Measurements from ENCODE around the gene TNRC18.

TNRC18 gene

DNA sequence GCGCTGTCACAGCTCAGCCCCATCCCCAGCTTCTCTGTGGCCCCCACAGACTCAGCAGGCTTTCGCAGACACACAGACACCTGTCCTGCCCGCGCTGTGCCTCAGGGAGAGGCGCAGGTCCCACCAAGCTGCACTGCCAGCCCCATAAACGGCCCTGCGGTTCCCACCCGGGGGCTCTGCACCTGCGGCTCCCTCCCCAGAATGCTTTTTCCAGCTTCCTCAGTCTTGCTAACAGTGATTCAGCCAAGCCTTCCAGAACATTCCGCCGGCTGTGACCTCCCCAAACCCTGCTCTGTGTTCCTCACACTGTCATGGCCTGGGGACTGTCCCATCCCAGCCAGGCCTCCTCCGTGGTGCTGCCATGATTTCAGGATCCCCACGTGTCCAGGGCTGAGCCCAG lies 27.8 kb upstream of the TNRC18 start:
- Histone ChIP-seq H3K27ac (ENCODE audit: low read depth, low read length) (no peak overlapping the region), H3K4me3 (ENCODE audit: low read depth in 1 of 5, low read length in 5 of 5) (no peak overlapping the region)

DNA sequence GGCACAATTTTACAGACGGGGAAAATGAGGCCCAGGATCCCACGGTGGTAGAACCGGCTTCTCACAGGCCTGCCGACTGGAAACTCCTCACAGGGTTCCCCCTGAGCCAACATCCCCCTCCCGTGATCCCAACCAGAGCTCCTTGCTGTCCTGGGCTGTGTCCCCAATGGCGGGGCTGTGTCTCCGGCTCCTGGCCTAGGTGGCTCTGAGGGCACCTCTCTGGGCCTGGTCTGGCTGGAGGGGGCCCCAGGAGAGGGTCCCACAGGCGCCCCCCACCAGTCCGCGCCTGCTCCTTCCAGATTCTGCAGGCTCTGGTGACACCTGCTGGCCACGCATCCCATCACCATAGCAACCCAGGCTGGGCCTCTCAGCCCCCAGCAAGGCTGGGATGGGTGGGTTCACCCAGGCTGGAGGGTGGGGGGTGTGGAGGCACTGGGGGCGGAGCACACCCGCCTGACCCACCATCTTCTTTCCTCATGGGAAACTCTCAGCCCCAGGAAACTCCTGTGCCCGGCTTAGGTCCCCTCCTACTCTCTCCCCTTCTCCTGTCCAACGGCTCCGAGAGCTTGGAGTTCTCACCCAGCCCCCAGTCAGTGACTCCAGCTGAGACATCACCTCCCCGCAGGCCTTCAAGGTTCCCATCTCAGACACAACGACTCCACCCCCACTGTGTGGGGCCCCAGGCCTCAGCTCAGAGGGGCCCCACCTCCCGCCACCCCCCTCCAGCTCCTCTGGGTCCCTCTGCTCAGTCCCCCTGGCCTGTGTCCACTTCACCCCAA lies 27.1 kb upstream of the TNRC18 start:
- Histone ChIP-seq H3K9ac (ENCODE audit: low read length in 5 of 5) (no peak overlapping the region), H3K9me3 (ENCODE audit: control insufficient read depth in 5 of 5, low read length in 5 of 5) (no peaks in the 10 kb centered on the region), H3K36me3 (ENCODE audit: control insufficient read depth in 5 of 5, insufficient read depth in 5 of 5, low read length in 5 of 5) (no peaks in the 10 kb centered on the region), H3K4me3 (ENCODE audit: low read depth in 1 of 5, low read length in 5 of 5) (no peak overlapping the region), H3K27me3 (ENCODE audit: control insufficient read depth in 5 of 5, insufficient read depth in 4 of 5, low read length in 5 of 5) (no peaks in the 10 kb centered on the region), H3K27ac (ENCODE audit: low read depth, low read length) (no peak overlapping the region), H3K4me1 (ENCODE audit: control insufficient read depth in 5 of 5, insufficient read depth in 5 of 5, low read length in 5 of 5) (peaks cover 0 to 4% (median 0%) of the 10 kb centered on the region in 5 donors)

More for the DNA sequence above, 27.8 kb upstream of the TNRC18 start:
- no peaks in the 10 kb centered on the region for H3K9me3 ChIP-seq (ENCODE audit: control insufficient read depth in 5 of 5, low read length in 5 of 5)
- H3K36me3 ChIP-seq (ENCODE audit: control insufficient read depth in 5 of 5, insufficient read depth in 5 of 5, low read length in 5 of 5): no peaks in the 10 kb centered on the region
- no peak overlapping the region for H3K9ac ChIP-seq (ENCODE audit: low read length in 5 of 5)
- no peaks in the 10 kb centered on the region for H3K27me3 ChIP-seq (ENCODE audit: control insufficient read depth in 5 of 5, insufficient read depth in 4 of 5, low read length in 5 of 5)
- H3K4me1 ChIP-seq (ENCODE audit: control insufficient read depth in 5 of 5, insufficient read depth in 5 of 5, low read length in 5 of 5): peaks cover 0 to 3% (median 0%) of the 10 kb centered on the region in 5 donors

DNA sequence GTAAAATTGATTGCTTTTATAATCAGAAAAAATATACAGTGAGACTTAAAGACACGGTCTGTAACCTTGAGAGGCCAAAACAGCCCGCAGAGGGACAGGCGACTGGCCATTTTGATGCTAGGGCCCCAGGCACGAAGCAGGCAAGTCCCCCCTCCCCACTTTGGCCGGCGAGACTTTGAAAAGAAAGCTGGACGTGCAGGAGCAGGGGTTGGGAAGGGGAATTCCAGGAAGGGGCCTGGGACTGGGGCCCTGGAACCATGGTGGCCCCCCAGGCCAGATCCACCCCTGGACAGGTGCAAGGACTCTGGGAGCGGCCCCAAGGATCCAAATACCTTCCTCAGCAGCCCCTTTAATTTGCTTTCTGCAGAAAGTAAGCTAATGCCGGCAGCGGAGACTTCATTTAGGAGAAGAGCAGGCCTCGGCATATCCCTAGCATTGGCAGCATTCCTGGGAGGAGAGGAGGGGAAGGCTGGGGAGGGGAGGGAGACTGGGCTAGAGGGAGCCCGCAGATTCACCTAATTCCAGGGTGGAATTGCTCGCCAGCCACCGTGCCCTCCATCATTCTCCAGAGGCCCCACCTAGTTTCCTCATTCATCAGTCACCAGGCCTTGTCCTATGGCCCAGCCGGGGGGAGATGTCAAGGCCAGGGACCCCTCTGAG lies 24.9 kb upstream of the TNRC18 start:
- H3K9ac ChIP-seq (ENCODE audit: low read length in 5 of 5): no peak overlapping the region
- peaks cover 0 to 4% (median 0%) of the 10 kb centered on the region in 5 donors for H3K4me1 ChIP-seq (ENCODE audit: control insufficient read depth in 5 of 5, insufficient read depth in 5 of 5, low read length in 5 of 5)
- no peaks in the 10 kb centered on the region for H3K27me3 ChIP-seq (ENCODE audit: control insufficient read depth in 5 of 5, insufficient read depth in 4 of 5, low read length in 5 of 5)
- no peaks in the 10 kb centered on the region for H3K36me3 ChIP-seq (ENCODE audit: control insufficient read depth in 5 of 5, insufficient read depth in 5 of 5, low read length in 5 of 5)
- no peaks in the 10 kb centered on the region for H3K9me3 ChIP-seq (ENCODE audit: control insufficient read depth in 5 of 5, low read length in 5 of 5)
- no peak overlapping the region for H3K27ac ChIP-seq (ENCODE audit: low read depth, low read length)
- no peak overlapping the region for H3K4me3 ChIP-seq (ENCODE audit: low read depth in 1 of 5, low read length in 5 of 5)

DNA sequence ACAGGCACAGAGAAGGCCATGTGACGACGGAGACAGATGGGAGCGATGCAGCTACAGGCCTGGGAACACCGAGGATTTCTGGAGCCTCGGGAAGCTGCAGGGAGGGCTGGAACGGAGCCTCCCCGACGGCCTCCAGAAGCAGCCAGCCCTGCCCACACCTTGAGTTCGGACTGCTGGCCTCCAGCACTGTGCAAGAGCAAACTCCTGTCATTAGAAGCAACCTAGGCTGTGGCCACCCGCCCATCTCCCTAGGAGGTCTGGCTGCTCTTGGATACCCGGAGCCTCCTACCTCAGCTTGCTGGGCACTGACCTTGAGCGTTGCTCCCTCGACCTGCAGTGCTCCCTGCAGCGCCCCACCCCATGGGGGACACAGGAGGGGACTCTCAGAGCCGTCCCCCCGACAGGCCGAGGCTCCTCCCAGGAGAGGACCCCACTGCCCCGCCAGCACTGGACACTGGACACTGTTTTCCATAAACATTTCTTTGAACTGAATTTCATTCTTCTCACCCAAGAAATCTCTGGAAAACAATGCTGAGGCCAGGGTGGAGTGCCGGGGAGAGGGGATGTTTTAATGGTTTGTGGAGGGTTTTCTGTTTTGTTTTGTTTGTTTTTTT lies 22.5 kb upstream of the TNRC18 start:
- H3K9ac ChIP-seq (ENCODE audit: low read length in 5 of 5): no peak overlapping the region
- no peak overlapping the region for H3K4me3 ChIP-seq (ENCODE audit: low read depth in 1 of 5, low read length in 5 of 5)
- no peaks in the 10 kb centered on the region for H3K9me3 ChIP-seq (ENCODE audit: control insufficient read depth in 5 of 5, low read length in 5 of 5)
- H3K4me1 ChIP-seq (ENCODE audit: control insufficient read depth in 5 of 5, insufficient read depth in 5 of 5, low read length in 5 of 5): peaks cover 0 to 10% (median 3%) of the 10 kb centered on the region in 5 donors
- no peaks in the 10 kb centered on the region for H3K27me3 ChIP-seq (ENCODE audit: control insufficient read depth in 5 of 5, insufficient read depth in 4 of 5, low read length in 5 of 5)
- H3K36me3 ChIP-seq (ENCODE audit: control insufficient read depth in 5 of 5, insufficient read depth in 5 of 5, low read length in 5 of 5): no peaks in the 10 kb centered on the region
- no peak overlapping the region for H3K27ac ChIP-seq (ENCODE audit: low read depth, low read length)

DNA sequence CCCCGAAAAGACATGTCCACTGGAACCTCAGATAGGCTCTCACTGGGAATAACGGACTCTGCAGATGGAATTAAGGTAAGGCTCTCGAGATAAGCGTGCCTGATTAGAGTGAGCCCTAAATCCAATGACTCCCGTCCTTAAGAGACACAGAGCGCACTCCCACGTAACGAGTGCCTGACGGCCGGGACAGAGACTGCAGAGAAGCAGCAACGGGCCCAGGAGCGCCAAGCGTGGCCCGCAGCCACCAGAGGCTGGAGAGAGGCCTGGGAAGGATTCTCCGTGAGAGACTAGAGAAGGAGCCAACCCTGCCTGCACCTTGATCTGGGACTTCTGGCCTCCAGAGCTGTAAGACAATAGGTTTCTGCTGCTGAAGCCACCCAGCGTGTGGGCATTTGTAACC lies 20.0 kb upstream of the TNRC18 start:
- Histone ChIP-seq H3K27me3 (ENCODE audit: control insufficient read depth in 5 of 5, insufficient read depth in 4 of 5, low read length in 5 of 5) (no peaks in the 10 kb centered on the region), H3K4me1 (ENCODE audit: control insufficient read depth in 5 of 5, insufficient read depth in 5 of 5, low read length in 5 of 5) (peaks cover 0 to 16% (median 6%) of the 10 kb centered on the region in 5 donors), H3K36me3 (ENCODE audit: control insufficient read depth in 5 of 5, insufficient read depth in 5 of 5, low read length in 5 of 5) (no peaks in the 10 kb centered on the region), H3K9me3 (ENCODE audit: control insufficient read depth in 5 of 5, low read length in 5 of 5) (no peaks in the 10 kb centered on the region), H3K4me3 (ENCODE audit: low read depth in 1 of 5, low read length in 5 of 5) (no peak overlapping the region), H3K9ac (ENCODE audit: low read length in 5 of 5) (no peak overlapping the region), H3K27ac (ENCODE audit: low read depth, low read length) (no peak overlapping the region)

DNA sequence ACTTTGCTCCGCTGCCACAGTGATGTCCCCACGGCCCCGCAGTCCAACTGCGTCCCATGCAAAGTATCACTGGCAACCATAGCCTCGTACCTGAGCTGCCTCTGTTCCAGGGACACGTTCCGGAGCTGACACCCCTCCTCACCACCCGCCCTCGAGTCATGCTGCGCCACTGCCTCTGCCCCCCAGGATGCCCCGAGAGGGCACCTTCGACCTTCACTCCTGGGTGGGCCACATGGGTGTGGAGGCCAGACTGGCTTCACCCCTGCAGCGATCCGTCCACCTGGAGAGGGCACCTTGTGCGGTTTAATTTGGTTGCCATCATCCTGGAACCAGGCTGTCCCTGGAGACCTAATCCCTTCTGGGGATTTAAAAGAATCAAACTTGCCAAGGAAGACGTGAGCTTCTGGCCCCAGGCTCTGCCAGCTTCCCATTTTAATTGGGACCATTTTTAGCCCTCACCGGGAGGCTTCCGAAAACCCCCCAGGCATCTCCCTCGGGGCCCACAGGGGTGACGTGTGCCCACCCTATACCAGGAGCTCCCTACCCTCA lies 19.2 kb upstream of the TNRC18 start:
- H3K36me3 ChIP-seq (ENCODE audit: control insufficient read depth in 5 of 5, insufficient read depth in 5 of 5, low read length in 5 of 5): no peaks in the 10 kb centered on the region
- H3K9ac ChIP-seq (ENCODE audit: low read length in 5 of 5): no peak overlapping the region
- H3K27me3 ChIP-seq (ENCODE audit: control insufficient read depth in 5 of 5, insufficient read depth in 4 of 5, low read length in 5 of 5): no peaks in the 10 kb centered on the region
- H3K9me3 ChIP-seq (ENCODE audit: control insufficient read depth in 5 of 5, low read length in 5 of 5): peaks cover 0 to under 1% (median 0%) of the 10 kb centered on the region in 5 donors
- peaks cover 0 to 16% (median 6%) of the 10 kb centered on the region in 5 donors for H3K4me1 ChIP-seq (ENCODE audit: control insufficient read depth in 5 of 5, insufficient read depth in 5 of 5, low read length in 5 of 5)
- H3K4me3 ChIP-seq (ENCODE audit: low read depth in 1 of 5, low read length in 5 of 5): no peak overlapping the region
- no peak overlapping the region for H3K27ac ChIP-seq (ENCODE audit: low read depth, low read length)

DNA sequence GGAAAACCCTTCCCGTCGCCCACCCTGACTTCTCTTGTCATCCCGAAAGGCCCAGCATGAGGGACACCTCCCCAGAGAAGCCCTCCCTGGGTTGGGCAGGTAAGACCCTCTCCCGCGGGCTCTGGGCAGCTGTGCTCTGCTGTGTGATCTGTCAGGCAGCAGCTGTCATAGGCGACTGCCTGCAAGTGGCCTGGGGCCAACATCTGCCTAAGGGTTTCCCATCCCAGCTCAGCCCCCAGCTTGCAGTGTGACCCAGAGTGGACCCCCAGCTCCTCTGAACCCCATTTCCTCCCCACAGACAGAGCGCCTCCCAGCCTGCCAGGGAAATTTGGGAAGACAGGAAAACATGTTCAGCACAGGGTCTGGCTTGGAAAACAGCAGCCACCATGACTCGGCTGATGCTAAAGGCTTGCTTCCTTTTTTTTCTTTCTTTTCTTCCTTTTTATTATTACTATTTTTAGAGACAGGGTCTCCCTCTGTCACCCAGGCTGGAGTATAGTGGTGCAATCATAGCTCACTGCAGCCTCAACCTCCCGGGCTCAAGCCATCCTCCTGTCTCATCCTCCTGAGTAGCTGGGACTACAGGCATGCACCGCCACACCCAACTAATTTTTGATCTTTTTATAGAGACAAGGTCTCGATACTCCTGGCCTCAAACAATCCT lies 18.3 kb upstream of the TNRC18 start:
- peaks cover 0 to 7% (median 6%) of the 10 kb centered on the region in 5 donors for H3K9me3 ChIP-seq (ENCODE audit: control insufficient read depth in 5 of 5, low read length in 5 of 5)
- H3K36me3 ChIP-seq (ENCODE audit: control insufficient read depth in 5 of 5, insufficient read depth in 5 of 5, low read length in 5 of 5): no peaks in the 10 kb centered on the region
- H3K27ac ChIP-seq (ENCODE audit: low read depth, low read length): no peak overlapping the region
- no peak overlapping the region for H3K9ac ChIP-seq (ENCODE audit: low read length in 5 of 5)
- H3K27me3 ChIP-seq (ENCODE audit: control insufficient read depth in 5 of 5, insufficient read depth in 4 of 5, low read length in 5 of 5): no peaks in the 10 kb centered on the region
- H3K4me3 ChIP-seq (ENCODE audit: low read depth in 1 of 5, low read length in 5 of 5): no peak overlapping the region
- H3K4me1 ChIP-seq (ENCODE audit: control insufficient read depth in 5 of 5, insufficient read depth in 5 of 5, low read length in 5 of 5): peaks cover 0 to 16% (median 6%) of the 10 kb centered on the region in 5 donors

DNA sequence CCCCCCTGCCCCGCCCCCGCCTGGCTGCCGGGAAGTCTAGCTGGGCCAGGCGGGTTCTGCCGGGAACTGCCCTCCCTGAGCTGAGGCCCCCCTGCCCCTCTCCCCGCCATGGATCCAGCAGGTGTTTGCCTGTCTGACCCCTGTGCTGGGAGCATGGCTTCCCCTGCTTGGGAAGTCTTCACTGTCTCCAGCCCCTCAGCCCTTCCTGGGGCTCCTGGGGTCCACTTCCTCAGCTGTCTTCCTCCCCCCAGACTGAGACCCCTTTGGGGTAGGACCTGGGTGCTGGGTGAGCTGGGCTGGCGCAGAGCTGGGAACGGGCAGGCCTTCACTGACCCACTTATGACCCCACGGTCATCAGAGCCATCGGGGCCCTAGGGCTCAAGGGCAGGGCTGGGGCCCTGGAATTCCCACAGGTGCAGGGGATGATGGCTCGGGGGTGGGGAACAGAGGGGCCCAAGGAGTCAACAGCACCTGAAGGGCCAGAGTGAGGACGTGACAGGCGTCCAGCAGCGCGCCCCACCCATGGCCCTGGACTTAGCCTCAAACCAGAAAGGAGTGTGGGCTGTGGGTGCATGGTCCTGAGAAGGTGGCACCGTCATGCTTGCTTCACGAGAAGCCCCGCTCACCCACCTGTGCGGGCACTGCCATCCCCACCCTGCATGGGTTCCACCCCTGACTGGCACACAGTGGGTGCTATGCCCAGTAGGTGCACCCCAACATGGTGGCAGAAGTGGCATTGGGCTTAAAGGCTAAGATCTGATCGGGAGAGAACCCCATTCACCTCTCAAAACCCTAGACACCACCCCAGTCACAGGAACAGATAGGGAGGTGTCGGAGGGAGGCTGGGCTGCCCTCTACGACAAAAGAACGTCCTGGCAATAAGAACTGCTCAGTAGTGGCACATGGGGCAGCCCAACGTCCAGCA lies 16.2 kb upstream of the TNRC18 start:
- H3K4me3 ChIP-seq (ENCODE audit: low read depth in 1 of 5, low read length in 5 of 5): no peak overlapping the region
- H3K27me3 ChIP-seq (ENCODE audit: control insufficient read depth in 5 of 5, insufficient read depth in 4 of 5, low read length in 5 of 5): no peaks in the 10 kb centered on the region
- no peak overlapping the region for H3K27ac ChIP-seq (ENCODE audit: low read depth, low read length)
- H3K36me3 ChIP-seq (ENCODE audit: control insufficient read depth in 5 of 5, insufficient read depth in 5 of 5, low read length in 5 of 5): no peaks in the 10 kb centered on the region
- no peak overlapping the region for H3K9ac ChIP-seq (ENCODE audit: low read length in 5 of 5)
- H3K4me1 ChIP-seq (ENCODE audit: control insufficient read depth in 5 of 5, insufficient read depth in 5 of 5, low read length in 5 of 5): peaks cover 0 to 12% (median 6%) of the 10 kb centered on the region in 5 donors
- H3K9me3 ChIP-seq (ENCODE audit: control insufficient read depth in 5 of 5, low read length in 5 of 5): peaks cover 0 to 7% (median 6%) of the 10 kb centered on the region in 5 donors

DNA sequence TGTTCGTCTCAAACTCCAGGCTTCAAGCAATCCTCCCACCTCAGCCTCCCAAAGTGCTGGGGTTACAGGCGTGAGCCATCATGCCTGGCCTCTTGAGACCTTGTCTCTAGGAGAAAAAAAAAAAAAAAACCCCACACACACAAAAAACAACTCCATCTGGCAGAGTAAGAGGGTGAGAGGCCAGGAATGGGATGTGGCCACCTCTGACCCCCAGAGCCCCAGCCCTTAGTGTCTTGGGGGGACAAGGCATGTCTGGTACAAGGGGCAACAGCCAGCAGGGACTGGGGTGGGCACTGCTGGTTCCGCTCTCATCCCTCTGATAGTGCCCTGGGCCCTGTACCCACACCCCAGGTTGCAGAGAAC lies 15.6 kb upstream of the TNRC18 start:
- H3K4me3 ChIP-seq (ENCODE audit: low read depth in 1 of 5, low read length in 5 of 5): no peak overlapping the region
- H3K36me3 ChIP-seq (ENCODE audit: control insufficient read depth in 5 of 5, insufficient read depth in 5 of 5, low read length in 5 of 5): no peaks in the 10 kb centered on the region
- no peaks in the 10 kb centered on the region for H3K27me3 ChIP-seq (ENCODE audit: control insufficient read depth in 5 of 5, insufficient read depth in 4 of 5, low read length in 5 of 5)
- no peak overlapping the region for H3K27ac ChIP-seq (ENCODE audit: low read depth, low read length)
- H3K9me3 ChIP-seq (ENCODE audit: control insufficient read depth in 5 of 5, low read length in 5 of 5): peaks cover 0 to 7% (median 6%) of the 10 kb centered on the region in 5 donors
- H3K9ac ChIP-seq (ENCODE audit: low read length in 5 of 5): no peak overlapping the region
- peaks cover 0 to 12% (median 6%) of the 10 kb centered on the region in 5 donors for H3K4me1 ChIP-seq (ENCODE audit: control insufficient read depth in 5 of 5, insufficient read depth in 5 of 5, low read length in 5 of 5)
